NCI-H82 (cell line): ENCODE results near the gene MCFD2.

Experiments
- DNase-seq: peaks from one replicate; lab custom pipeline; 2025; lab: John Stamatoyannopoulos, UW

MCFD2 gene

DNA sequence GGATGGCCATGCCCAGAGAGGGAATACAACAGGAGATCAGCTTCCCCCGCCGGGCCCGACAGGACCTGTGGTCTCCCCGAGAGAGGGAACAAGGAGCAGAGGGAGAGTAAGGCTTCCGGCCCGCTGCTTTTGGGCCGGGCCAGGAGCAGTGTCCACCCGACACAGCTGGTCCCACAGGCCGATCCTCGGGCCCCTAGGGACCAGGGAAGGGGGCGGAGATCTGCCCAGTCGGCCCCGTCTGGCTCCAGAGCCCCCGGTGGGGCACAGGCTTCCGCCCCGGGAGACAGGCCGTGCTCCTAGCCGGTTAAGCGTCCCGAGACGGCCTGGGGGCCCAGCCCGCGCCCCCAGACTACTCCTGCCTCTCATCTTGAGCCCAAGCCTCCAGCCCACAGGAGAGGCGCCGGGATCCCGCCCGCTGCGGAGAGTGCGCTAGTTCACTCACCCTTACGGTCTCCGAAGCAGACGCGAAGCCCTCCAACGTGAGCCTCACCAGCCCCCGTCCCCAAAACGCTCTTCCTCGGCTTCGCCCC lies at the start of gene MCFD2:
MCFD2 (minus strand) TSS at position 526 of the 530 bp plus-strand sequence. CDS start 6,635 bp downstream, outside the sequence.
- DNase-seq = no peak

DNA sequence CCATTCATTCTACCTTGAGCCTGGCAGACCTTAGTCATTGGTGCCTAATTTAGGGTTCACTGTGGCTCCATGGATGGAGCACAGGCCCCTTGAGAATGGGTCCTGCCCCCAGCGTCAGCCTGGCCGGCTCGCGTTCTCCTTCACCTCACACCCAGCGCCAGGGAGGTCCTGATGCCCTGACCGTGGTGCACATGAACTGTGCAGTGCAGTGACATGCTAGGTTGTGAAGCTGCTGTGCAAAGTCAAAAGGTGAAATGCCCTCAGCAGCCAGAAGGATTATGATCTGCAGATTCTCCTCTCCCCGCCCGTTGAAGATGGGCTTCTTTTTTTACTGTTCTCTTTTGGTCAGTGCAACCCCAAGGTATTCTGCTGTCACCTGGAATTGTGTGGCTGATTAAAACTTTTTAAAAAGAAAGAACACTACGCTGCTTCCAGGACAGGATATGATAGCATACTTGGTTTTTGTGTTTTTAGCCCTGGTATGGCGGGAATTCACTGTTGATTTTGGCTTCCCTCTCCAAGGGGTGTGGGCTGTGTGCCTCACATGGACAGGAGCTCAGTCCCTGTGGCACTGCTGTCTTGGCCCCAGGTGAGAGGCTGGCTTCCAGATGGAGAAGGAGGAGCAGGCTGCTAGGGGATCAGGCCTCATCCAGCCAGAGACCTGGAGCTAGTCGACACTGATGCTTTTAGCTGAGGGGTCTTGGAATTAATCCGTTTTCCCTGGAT lies 49.4 kb upstream of the MCFD2 start:
- peak; percentile 22 for DNase-seq

DNA sequence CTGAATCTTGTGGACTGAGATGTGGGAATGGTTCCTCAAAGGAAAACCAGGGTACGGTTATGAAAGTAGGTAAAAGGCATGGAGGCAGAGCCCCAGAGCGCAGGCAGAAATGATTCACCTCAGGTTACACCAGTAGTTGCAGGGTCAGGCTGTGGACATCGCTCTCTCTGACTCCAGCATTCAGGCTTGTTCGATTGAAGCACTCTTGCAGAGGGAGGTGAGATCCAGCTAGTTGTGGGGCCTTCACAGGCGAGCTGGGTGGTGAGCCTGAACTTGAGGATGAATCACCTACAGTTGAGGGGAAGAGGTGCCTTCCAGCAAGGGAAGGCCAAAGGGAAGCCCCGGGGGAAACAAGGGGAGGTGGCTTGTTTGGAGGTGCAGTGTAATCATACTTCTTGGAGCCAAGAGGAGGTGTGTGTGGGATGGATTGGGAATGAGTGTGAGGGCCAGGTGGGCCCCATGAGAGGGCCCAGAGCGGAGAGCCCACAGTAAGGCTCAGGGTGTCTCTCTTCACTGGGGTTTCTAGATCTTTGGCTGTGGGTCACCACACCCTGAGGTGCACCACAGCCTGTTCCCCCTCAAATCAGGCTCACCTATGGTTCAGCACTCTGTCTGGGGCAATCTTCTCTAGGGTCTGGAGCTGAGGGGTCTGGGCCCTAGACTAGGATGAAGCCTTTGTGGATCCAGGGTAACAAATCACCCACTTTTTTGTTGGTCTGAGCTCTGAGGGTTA lies 48.5 kb upstream of the MCFD2 start:
- no peak for DNase-seq

DNA sequence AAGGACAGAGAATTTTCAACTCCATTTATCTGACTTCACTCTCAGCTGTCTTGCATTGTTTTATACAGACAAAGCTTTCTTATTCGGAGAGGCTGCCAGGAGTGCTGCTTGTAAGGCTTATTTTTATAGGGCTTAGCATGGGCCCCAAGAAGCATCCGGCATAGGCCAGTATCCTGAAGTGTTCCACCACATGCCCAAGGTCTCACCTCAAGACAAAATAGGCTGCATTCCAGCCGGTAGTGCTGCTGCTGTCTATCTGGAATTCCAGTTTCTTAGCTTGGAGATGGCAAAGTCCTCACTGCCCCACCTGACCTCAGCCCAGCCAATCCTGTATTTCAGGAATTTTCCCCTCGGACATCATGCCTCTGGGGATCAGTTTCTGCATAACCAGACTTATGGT lies 47.6 kb upstream of the MCFD2 start:
- DNase-seq = no peak

DNA sequence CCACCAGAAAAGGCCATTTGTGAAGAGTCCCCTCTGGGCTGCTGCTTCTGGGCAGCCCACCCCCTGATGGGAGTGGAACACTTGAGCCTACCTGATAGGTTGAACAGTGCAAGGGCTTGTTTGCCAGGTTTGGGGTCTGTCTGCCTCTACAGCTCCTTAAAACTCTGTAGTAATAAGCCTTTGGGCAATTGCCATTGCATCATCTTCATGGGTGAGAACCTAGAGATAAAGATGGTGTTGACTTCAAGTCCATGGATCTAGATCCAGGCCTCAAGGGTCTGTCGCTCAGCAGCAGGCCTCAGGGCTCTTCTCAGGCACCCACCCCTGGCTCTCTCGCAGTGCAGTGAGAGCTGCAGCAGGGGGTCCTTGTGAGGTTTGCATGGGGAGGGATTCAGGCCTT lies 47.1 kb upstream of the MCFD2 start:
- no peak for DNase-seq

DNA sequence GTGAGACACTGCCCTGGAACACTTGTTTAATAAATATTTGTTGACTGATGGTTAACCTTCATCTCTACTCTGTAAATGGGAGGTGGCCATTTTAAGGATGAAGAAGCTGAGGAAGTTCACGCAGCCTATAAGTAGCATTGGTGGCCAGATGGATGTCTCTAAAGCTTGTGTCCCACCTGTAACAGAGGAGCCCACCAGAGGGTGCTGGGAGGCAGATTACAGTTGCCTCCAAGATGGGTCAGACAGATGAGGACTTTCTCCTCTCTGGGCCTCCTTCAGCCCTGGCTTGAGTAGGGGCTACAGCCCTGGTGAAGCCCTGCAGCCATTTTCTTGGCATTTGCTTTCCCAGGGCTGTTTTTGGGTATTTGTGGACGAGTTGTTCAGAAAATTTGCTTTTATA lies 45.0 kb upstream of the MCFD2 start:
- DNase-seq = peak; percentile 31

DNA sequence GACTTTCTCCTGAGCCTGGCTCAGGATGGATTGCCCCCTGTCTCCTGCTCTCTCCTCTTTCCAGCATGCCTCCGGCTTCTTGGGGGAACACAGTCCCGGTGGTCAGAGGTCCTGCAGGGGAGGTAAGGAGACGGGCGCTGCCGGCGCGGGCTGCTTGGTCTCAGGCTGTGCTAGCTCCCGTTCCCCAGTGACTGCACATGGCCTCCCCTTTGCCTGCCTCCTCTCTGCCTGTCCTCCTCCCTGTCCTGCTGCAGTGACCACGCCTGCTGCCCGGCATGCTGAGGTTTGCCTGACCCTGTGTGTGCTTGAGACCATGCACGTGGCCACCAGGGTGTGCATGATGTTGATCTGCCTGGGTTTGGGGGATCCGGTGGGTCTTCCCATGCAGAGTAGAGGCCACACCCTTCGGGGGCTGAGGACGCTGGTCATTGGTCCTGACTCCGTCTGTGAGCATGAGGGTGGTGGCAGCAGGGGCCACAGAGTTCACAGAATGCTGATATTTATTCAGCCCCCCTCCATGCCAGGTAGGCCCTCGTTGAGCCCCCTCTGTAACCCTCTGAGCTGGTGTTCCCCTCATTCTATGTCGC lies 42.9 kb upstream of the MCFD2 start:
- DNase-seq = no peak

DNA sequence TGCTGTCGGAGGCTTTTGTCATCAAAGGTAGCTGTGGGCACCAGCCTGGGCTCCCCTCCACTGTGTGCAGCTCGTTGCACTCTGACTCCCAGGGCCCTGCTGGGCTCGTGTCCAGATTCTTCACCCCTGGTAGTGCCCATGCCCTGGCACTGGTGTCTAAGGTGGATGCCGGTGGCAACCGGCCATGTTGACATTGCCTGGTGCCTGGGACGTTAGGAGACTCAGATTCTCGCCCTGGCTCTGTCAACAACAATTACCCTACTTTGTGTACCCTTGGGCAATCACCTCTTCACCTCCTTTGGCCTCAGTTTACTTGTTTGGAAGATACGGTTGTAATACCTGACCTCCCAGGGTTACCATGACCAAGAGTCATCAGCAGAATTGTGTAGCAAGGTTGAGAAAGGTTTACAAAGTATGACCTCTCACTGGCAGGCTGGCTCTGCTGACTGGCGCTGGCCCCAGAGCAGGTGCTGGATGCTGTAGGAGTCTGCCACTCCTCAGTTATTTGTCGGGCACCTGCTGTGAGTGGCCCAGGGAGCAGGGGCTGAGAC lies 41.5 kb upstream of the MCFD2 start:
- DNase-seq = no peak

DNA sequence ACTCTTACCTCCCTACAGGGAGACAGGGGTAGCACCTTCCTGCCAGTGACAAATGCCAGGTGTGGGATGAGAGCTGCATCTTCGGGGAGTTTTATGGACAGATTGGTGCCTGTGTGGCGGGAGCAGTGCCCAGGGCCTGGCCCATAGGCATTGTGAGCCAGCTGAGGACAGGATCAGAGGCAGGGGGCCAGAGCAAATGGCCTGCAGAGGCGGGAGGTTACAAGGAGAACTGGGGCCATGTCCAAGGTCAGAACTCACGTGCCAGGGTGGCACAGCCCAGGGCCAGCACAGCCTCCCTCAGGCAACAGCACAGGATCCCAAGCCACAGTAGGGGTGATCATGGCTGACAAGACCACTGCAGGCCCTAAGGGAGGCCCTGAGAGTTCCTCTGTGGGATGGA lies 40.2 kb upstream of the MCFD2 start:
- no peak for DNase-seq

DNA sequence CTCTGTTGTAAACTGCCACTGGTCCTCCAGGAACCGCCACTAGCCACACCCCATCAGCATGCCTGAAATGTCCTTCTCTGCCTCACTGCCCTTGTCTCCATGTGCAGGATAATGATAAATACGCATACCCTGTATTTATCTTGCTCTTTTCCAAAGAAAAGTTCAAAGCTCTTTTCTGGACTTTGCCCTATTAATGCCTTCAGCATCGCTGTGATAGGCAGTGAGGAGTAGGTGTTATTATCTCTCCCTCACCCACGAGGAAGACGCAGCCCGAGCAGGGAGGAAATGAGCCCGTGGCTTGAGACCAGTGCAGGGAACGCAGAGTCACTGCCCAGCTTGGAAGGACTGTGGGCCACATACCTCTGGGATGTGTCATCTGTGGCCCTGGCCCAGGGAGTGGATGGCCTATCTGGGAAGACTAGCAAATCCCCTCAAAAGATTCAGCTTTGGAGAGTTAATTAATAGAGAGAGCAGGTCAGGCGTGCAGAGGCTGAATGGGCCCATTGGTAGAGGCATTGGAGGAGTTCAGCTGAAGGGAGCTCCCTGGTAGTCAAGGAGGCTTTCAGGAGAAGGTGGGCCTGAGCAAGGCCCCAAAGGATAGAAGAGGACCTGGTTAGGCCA lies 39.5 kb upstream of the MCFD2 start:
- DNase-seq = no peak

DNA sequence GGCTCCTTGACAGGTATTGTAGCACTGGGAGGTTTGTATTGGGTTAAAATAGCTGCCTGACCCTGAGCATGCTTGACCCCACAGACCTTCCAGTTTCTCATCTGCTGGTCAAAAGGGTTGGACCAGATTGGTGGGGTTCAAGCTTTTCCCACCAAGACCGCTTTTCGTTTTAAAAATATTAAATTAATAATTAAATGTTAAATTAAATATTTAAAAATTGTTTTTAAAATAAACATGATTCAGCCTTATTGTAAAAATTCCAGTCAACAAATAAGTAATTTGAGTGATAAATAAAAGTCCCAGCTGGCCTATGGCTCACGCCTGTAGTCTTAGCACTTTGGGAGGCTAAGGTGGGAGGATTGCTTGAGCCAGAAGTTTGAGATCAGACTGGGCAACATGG lies 36.6 kb upstream of the MCFD2 start:
- no peak for DNase-seq

DNA sequence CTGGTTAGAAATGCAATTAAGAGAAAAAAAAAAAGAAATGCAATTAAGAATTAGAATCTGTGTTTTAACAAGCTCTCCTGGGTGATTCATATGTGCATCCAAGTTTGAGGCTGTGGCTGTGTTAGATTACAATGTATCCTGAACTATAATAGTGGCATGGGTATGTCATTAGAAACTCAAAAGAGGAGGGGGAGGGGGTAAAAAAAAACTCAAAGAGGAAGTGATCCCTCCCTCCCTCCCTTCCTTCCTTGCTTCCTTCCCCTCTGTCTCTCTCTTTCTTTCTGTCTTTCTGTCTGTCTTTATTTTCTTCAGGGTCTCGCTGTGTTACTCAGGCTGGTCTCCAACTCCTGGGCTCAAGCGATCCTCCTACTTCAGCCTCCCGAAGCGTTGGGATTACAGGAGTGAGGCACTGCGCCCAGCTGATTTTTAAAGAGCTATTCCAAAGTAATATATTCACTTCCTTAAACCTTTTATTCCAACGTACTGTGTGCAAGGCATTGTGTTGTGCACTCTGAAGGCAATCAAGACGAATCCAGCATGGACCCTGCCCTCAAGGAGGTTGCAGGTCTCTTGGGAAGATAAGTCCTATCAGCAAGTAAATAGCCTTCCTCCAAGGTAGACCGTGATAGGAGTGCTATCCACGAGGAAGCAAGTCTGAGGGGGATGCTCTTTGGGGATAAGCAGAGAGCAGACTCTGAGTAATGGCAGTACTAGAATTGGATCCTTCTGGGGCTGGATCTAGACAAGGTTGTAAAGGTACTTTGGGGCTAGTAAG lies 35.9 kb upstream of the MCFD2 start:
- no peak for DNase-seq

DNA sequence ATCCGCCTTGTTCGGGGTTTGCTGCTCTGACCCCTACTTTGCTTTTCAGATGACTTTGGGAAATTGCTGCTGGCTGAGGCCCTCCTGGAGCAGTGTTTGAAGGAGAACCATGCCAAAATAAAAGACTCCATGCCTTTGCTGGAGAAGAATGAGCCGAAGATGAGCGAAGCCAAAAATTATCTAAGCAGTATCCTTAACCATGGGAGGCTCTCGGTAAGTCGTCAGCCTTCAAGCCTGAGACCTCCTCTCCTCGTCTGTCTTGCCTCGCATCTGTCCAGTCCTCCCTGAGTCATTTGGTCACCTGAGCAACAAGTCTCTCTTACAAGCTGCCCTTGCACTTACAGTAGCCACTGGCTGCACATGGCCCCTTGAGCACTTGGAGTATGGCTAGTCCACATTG lies 34.7 kb upstream of the MCFD2 start:
- DNase-seq = no peak

DNA sequence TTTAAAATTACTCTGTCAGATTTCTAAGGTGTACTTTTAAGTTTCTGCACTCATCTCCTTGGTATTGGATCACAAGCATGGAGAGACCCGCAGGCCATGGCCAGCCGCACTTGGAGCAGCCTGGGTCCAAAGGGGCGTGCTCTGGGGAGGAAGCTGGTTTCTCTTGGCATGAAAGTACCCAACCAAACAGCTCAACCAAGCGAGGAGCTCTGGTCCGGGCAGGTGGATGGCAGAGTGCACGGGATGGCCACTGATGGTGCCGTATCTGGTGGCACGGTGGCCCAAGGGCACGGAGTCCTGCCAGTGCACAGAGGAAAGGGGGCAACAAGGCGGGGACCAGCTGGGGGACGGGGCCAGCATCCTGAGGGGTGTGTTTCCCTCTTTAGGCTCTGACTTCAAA lies 32.2 kb upstream of the MCFD2 start:
- DNase-seq = no peak

DNA sequence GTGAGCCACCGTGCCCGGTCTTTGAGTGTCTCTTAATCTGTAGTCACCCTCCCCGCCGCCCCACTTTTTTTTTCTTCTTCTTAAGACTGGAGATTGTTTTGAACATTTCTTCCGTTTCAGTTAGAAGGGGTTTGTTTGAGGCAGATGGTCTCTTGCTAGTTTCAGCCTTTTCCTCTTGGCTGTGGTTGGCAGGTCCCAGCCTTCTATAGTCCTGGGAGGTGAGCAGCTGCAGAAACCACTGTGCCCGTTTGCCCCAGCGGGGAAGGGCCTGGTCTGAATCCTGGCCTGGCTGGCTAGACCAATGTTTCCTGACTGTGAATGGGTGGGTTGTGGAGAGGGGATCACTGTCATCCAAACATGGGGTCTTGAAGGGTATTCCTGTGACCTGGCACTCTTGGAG lies 30.1 kb upstream of the MCFD2 start:
- DNase-seq = no peak

DNA sequence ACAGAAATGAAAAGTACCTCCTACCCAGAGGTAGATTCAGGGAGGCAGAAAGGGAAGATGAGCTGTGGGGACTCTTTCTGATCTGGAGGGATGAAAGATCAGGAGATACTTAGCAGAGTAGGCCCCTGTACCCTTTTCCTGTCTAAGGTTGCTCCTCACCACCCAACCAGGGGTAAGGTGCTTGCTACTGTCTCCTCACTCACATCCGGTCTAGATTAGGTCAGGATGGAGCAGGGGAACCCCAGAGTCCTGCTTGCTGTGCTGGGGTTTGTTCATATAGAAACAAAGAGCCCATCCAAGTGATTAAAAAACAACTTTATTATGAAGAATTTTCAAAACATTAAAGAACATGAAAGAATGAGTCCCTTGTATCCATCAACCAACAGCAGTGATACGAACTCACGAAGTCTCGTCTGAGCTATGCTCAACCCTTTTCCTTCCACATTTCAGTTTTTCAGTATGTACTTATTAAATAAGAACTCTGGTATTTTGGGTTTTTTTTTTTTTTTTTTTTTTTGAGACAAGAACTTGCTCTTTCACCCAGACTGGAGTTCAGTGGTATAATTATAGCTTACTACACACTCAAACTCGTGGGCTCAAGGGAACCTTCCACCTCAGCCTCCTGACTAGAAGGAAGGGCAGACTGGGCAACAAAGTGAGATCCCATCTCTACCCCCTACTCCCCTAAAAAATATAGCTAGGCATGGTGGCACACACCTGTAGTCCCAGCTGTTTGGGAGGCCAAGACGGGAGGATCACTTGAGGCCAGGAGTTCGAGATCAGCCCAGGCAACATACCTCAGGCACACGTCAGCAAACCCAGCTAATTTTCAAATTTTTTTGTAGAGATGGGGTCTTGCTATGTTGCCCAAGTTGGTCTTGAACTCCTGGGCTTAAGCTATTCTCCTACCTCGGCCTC lies 28.5 kb upstream of the MCFD2 start:
- no peak for DNase-seq

DNA sequence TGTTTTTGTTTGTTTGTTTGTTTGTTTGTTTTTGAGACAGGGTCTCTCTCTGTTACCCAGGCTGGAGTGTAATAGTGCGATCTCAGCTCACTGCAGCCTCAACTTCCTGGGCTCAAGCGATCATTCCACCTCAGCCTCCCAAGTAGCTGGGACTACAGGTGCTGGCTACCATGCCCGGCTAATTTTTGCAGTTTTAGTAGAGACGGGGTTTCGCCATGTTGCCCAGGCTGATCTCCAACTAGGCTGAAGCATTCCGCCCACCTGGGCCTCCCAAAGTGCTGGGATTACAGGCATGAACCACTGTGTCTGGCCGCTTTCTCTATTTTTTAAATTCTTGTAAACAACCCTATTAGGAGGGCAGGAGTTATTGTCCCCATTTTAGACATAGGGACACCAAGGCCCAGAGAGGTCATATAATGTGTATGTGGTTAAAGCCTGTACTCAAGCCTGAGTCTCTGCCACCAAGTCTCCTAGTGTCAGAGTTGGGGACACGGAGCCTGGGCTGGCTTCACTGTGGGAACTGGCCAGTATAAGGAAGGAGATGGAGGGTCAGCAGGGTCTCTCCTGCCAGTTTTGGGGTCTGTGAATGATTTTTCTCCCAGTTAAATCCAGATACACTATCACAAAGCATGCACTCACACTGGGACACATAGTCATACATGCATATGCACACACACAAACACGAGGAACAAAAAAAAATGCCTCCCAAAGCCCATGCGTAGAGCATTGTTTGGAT lies 27.5 kb upstream of the MCFD2 start:
- no peak for DNase-seq

DNA sequence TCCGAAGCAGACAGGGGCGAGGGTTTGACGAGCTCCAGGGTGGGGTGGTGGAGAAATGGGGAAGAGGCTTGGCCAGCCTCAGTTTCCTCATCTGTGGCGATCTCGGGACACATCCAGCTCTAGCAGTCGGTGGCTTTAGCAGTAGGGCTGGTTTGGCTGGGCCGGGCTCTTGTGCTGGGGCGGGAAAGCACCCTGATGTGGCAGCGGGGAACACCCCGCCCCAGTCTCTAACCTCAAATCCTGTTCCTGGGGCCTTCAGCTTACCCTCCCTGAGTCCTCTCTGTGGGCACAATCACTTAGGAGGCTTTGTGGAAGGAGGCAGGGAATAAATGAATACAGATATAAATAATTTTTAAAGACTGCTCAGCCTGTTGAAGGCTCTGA lies 26.5 kb upstream of the MCFD2 start:
- DNase-seq = peak; percentile 22

DNA sequence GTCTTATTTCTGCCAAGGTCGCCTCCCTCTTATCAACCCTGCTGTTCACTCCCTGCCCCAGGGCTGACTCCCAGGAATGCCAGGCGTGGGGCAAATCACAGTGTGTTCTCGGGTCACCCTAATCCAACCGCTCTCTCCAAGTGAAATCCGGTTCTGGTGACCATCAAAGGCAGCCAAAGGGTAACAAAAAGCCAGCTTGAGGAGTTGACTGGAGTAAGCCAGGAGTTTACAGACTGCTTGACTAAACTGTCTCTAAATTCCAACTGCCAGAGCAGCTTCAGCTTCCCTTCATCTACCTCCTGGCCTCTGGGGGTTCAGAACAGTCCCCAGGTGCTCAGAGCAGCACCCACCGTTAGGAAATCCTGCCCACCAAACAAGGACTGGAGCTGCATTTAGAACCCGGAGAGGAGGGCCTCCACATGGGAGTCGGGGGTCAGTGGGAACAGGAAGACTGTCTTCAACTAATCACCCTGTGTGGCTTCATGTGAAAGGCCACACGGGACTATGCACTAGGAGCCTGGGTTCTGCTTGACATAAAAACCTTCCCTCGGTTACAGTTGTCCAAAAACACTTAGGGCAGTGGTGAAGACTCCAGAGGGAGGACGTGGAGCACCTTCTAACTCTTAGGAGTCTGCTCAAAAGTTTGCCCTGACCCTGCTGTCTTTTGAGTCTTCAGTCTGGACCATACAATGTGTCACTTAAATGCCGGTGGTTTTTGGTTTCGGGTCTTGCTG lies 24.2 kb upstream of the MCFD2 start:
- DNase-seq = peak; percentile 23
